ENCODE data around the gene METTL15. TPM values are rescaled to one million over a fixed set of nuclear protein-coding genes. Genes with fewer than 3 reads are reported as not detected.

The METTL15 gene
- total and polyA plus RNA-seq, 2 of the 8 experiments (the other 6 are each of a cell fraction or from before 2014, with no cell fraction given), result 5.4 to 10.5 TPM

- TF ChIP-seq, protein P1, sequence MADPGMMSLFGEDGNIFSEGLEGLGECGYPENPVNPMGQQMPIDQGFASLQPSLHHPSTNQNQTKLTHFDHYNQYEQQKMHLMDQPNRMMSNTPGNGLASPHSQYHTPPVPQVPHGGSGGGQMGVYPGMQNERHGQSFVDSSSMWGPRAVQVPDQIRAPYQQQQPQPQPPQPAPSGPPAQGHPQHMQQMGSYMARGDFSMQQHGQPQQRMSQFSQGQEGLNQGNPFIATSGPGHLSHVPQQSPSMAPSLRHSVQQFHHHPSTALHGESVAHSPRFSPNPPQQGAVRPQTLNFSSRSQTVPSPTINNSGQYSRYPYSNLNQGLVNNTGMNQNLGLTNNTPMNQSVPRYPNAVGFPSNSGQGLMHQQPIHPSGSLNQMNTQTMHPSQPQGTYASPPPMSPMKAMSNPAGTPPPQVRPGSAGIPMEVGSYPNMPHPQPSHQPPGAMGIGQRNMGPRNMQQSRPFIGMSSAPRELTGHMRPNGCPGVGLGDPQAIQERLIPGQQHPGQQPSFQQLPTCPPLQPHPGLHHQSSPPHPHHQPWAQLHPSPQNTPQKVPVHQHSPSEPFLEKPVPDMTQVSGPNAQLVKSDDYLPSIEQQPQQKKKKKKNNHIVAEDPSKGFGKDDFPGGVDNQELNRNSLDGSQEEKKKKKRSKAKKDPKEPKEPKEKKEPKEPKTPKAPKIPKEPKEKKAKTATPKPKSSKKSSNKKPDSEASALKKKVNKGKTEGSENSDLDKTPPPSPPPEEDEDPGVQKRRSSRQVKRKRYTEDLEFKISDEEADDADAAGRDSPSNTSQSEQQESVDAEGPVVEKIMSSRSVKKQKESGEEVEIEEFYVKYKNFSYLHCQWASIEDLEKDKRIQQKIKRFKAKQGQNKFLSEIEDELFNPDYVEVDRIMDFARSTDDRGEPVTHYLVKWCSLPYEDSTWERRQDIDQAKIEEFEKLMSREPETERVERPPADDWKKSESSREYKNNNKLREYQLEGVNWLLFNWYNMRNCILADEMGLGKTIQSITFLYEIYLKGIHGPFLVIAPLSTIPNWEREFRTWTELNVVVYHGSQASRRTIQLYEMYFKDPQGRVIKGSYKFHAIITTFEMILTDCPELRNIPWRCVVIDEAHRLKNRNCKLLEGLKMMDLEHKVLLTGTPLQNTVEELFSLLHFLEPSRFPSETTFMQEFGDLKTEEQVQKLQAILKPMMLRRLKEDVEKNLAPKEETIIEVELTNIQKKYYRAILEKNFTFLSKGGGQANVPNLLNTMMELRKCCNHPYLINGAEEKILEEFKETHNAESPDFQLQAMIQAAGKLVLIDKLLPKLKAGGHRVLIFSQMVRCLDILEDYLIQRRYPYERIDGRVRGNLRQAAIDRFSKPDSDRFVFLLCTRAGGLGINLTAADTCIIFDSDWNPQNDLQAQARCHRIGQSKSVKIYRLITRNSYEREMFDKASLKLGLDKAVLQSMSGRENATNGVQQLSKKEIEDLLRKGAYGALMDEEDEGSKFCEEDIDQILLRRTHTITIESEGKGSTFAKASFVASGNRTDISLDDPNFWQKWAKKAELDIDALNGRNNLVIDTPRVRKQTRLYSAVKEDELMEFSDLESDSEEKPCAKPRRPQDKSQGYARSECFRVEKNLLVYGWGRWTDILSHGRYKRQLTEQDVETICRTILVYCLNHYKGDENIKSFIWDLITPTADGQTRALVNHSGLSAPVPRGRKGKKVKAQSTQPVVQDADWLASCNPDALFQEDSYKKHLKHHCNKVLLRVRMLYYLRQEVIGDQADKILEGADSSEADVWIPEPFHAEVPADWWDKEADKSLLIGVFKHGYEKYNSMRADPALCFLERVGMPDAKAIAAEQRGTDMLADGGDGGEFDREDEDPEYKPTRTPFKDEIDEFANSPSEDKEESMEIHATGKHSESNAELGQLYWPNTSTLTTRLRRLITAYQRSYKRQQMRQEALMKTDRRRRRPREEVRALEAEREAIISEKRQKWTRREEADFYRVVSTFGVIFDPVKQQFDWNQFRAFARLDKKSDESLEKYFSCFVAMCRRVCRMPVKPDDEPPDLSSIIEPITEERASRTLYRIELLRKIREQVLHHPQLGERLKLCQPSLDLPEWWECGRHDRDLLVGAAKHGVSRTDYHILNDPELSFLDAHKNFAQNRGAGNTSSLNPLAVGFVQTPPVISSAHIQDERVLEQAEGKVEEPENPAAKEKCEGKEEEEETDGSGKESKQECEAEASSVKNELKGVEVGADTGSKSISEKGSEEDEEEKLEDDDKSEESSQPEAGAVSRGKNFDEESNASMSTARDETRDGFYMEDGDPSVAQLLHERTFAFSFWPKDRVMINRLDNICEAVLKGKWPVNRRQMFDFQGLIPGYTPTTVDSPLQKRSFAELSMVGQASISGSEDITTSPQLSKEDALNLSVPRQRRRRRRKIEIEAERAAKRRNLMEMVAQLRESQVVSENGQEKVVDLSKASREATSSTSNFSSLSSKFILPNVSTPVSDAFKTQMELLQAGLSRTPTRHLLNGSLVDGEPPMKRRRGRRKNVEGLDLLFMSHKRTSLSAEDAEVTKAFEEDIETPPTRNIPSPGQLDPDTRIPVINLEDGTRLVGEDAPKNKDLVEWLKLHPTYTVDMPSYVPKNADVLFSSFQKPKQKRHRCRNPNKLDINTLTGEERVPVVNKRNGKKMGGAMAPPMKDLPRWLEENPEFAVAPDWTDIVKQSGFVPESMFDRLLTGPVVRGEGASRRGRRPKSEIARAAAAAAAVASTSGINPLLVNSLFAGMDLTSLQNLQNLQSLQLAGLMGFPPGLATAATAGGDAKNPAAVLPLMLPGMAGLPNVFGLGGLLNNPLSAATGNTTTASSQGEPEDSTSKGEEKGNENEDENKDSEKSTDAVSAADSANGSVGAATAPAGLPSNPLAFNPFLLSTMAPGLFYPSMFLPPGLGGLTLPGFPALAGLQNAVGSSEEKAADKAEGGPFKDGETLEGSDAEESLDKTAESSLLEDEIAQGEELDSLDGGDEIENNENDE (IDR thresholded peaks at IDR 0.05; ENCODE audit: insufficient replicate concordance, low read length), result no peak
- TF ChIP-seq RAD21 (IDR thresholded peaks at IDR 0.05 in 1 of 2, conservative IDR thresholded peaks at IDR 0.05 in 1 of 2; ENCODE audit: low read depth in 2 of 2, low read length in 2 of 2), result no peak
- TF ChIP-seq TCF12 (IDR thresholded peaks at IDR 0.05; ENCODE audit: low read depth, low read length), result no peak
Observed at GRCh38 chr11:28089378-28089777, 18.8 kb upstream of the METTL15 start (continued).
